Endothelial cell of umbilical vein (primary cell): ENCODE data around the gene GRM4. TPM values are rescaled to one million over a fixed set of nuclear protein-coding genes. Genes with fewer than 3 reads are reported as not detected.

Source experiments
- BruUV-seq: library from RNA; stranded (reverse); fragments of 400-500 nt; replicated peaks from 2 replicates; lab custom pipeline; 2021; lab: Mats Ljungman, UMichigan
- CTCF ChIA-PET: fragments of 300-600, 350-600 bp; sonication (Branson Sonifier 250); formaldehyde crosslinking; loops from one replicate; lab custom pipeline; 2021; ENCODE audit warnings: antibody characterized with exemption, inconsistent platforms; lab: Charles Lee
- POLR2A ChIA-PET: fragments of 300-600, 350-600 bp; sonication (Branson Sonifier 250); formaldehyde crosslinking; loops from one replicate; lab custom pipeline; 2021; ENCODE audit warnings: antibody characterized with exemption, inconsistent platforms; lab: Charles Lee
- DNase-seq: peaks from one replicate; pipeline ENCODE4 v3.0.0-alpha.2; 2011; ENCODE audit warnings: low read depth, low spot score
- FAIRE-seq: peaks from 2 replicates; lab custom pipeline; 2011; peaks lifted over from hg19 to GRCh38; lab: Jason Lieb, UNC
- H2AFZ ChIP-seq: 2 replicates; pipeline ENCODE4 v1.6.0; 2012; ENCODE audit warnings: low read depth, low read length, control low read depth, inconsistent platforms
- H3K27ac ChIP-seq: 2 replicates; pipeline ENCODE4 v1.5.1; 2011; ENCODE audit warnings: low read depth, mild to moderate bottlenecking, control low read depth, low read length, moderate library complexity; ENCODE audit not compliant: insufficient read depth
- H3K27me3 ChIP-seq, 2 experiments: 2 replicates each; pipeline versions ENCODE4 v1.6.0 to v1.6.1; 2011; ENCODE audit warnings: low read length in 2 of 2, mixed read lengths in 1 of 2; ENCODE audit not compliant: control insufficient read depth in 2 of 2, insufficient read depth in 2 of 2
- H3K36me3 ChIP-seq, 2 experiments: 2 replicates in 1 of 2; 3 replicates in 1 of 2; pipeline ENCODE4 v1.5.1; 2011; ENCODE audit warnings: low read length in 2 of 2, mild to moderate bottlenecking in 1 of 2, moderate library complexity in 1 of 2; ENCODE audit not compliant: control insufficient read depth in 2 of 2, insufficient read depth in 2 of 2; ENCODE audit errors: extremely low read depth in 1 of 2
- H3K4me1 ChIP-seq: 3 replicates; pipeline ENCODE4 v1.5.1; 2011; ENCODE audit warnings: mild to moderate bottlenecking, low read length; ENCODE audit not compliant: control insufficient read depth, insufficient read depth; ENCODE audit errors: extremely low read depth
- H3K4me2 ChIP-seq: 2 replicates; pipeline ENCODE4 v1.6.1; 2011; ENCODE audit warnings: low read length, control low read depth, mixed read lengths; ENCODE audit not compliant: insufficient read depth
- H3K4me3 ChIP-seq, 3 experiments: fragments of 200-600 bp in 1 of 3; sonication (generic), shearing (Covaris generic) in 1 of 3; replicated peaks in 1 of 3; 2 replicates each; pipeline ENCODE4 v1.5.1; 2011 to 2016; ENCODE audit warnings: control low read depth in 3 of 3, low read length in 3 of 3, mild to moderate bottlenecking in 2 of 3, inconsistent platforms in 1 of 3, low read depth in 1 of 3, moderate library complexity in 1 of 3; ENCODE audit not compliant: insufficient read depth in 1 of 3
- H3K79me2 ChIP-seq: 2 replicates; pipeline ENCODE4 v1.6.0; 2012; ENCODE audit warnings: low read length, inconsistent platforms; ENCODE audit not compliant: control insufficient read depth, insufficient read depth
- H3K9ac ChIP-seq: replicated peaks from 2 replicates; pipeline ENCODE3; 2011; ENCODE audit warnings: low read length, control low read depth; ENCODE audit not compliant: insufficient read depth; ENCODE audit errors: extremely low read depth
- H3K9me1 ChIP-seq: replicated peaks from 3 replicates; pipeline ENCODE4 v1.6.0; 2011; ENCODE audit warnings: mild to moderate bottlenecking, low read length; ENCODE audit not compliant: control insufficient read depth, insufficient read depth; ENCODE audit errors: extremely low read depth
- H3K9me3 ChIP-seq: replicated peaks from 2 replicates; pipeline ENCODE4 v1.5.1; 2012; ENCODE audit warnings: low read length, inconsistent platforms; ENCODE audit not compliant: control insufficient read depth, insufficient read depth
- H4K20me1 ChIP-seq: replicated peaks from 2 replicates; pipeline ENCODE3; 2011; ENCODE audit warnings: mild to moderate bottlenecking, low read length; ENCODE audit not compliant: control insufficient read depth, insufficient read depth; ENCODE audit errors: extremely low read depth
- EZH2 ChIP-seq: IDR thresholded peaks from 2 replicates; pipeline ENCODE4 v1.6.1; 2012; ENCODE audit warnings: borderline replicate concordance, low read depth, mild to moderate bottlenecking, moderate library complexity, low read length, inconsistent platforms; ENCODE audit not compliant: severe bottlenecking
- FOS ChIP-seq: IDR thresholded peaks from 2 replicates; pipeline ENCODE4 v1.6.1; 2011; ENCODE audit warnings: mild to moderate bottlenecking, low read length, moderate library complexity, borderline replicate concordance; ENCODE audit not compliant: insufficient read depth
- GATA2 ChIP-seq: IDR thresholded peaks from 2 replicates; pipeline ENCODE4 v1.7.0; 2011; ENCODE audit warnings: low read depth, mild to moderate bottlenecking, moderate library complexity, mixed read lengths, low read length; ENCODE audit not compliant: insufficient read length, insufficient read depth
- JUN ChIP-seq: IDR thresholded peaks from 2 replicates; pipeline ENCODE4 v1.6.1; 2011; ENCODE audit warnings: borderline replicate concordance, low read depth; ENCODE audit not compliant: insufficient read length, insufficient read depth
- MYC ChIP-seq: IDR thresholded peaks from one replicate; pipeline ENCODE4 v1.6.1; 2011; ENCODE audit warnings: mild to moderate bottlenecking, low read depth, low read length
- POLR2AphosphoS5 ChIP-seq: IDR thresholded peaks from 2 replicates; pipeline ENCODE4 v1.6.1; 2012; ENCODE audit warnings: low read depth, mild to moderate bottlenecking, control low read depth, low read length, moderate library complexity; ENCODE audit not compliant: insufficient read depth
- dilution Hi-C: fragments of 300-500 bp; cut with MboI; formaldehyde crosslinking; loops from one replicate; pipeline ENCODE4 v1.15.0; 2019; ENCODE audit warnings: low sequenced_read_pairs; ENCODE audit not compliant: extremely low pct_ligation_motif_present
- intact Hi-C: fragments of 100-400 bp; cut with micrococcal nuclease; formaldehyde crosslinking; loops from one replicate; pipeline ENCODE4 v1.10.0; 2022
- polyA plus RNA-seq, 4 experiments: library from polyadenylated mRNA; depleted of rRNA in 3 of 4; stranded (reverse) in 3 of 4; unstranded in 1 of 4; fragments of >200 nt; gene quantifications; 2 replicates each; pipeline versions ENCODE4 v1.2.1 to v1.2.3, GENCODE V29; 2011 to 2012; ENCODE audit warnings: missing spikeins in 1 of 4
- total RNA-seq: library from RNA; stranded (reverse); gene quantifications from 2 replicates; pipeline ENCODE4 v1.2.3, GENCODE V29; 2021
- TF ChIP-seq, protein P1 (sequence below), 2 donors: IDR thresholded peaks; 1 replicate in 1 of 2; 2 replicates in 1 of 2; pipeline ENCODE4 v1.5.1; 2011; ENCODE audit warnings: low read length in 2 of 2, mild to moderate bottlenecking in 2 of 2, moderate library complexity in 2 of 2, control low read depth in 1 of 2, inconsistent platforms in 1 of 2, low read depth in 1 of 2; ENCODE audit not compliant: insufficient read depth in 1 of 2; ENCODE audit errors: extremely low read depth in 1 of 2

GRM4 gene
- total and polyA plus RNA-seq, 2 donors (not counting 3 experiments of a cell fraction or from before 2014, with no cell fraction given), result 0.03 TPM; not detected in 1

DNA sequence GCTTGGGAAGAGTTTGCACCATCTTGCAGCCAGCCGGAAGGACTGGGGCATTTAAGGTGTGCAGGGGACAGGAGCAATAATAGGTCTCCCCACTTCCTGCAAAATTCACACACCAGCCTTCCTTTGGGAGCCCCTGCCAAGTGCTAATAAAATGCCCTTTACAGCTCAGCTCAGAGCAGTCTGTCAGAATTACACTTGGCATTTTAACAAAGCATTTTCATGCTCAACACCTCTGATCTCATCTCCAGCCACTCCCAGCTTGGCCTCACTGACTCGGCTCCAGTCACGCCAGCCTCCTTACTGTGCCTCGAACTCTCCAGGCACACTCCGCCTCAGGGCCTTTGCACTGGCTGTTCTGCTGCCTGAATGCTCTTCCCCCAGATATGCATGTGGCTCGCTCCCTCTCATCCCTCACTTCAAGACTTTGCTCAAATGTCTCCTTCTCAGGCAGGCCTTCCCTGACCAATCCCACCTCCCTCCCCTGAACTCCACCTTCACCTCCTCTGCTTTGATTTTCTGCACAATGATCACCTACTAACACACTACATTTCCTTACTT, 43.7 kb downstream of the GRM4 start:
- H3K4me2 ChIP-seq, result no peak overlapping the region
- no peak overlapping the region for H3K9ac ChIP-seq
- no peaks in the 10 kb centered on the region for H4K20me1 ChIP-seq
- no peaks in the 10 kb centered on the region for H3K27me3 ChIP-seq
- H3K4me3 ChIP-seq, result no peak overlapping the region
- BruUV-seq, result no TSS peak
- CTCF ChIA-PET, result interaction anchor here (2.1 kb wide), 1 partner anchor 47 kb away, joined by 5 read pairs; no protein-coding TSS in a partner anchor
- intact Hi-C loops, result no loop called here
- POLR2A ChIA-PET, result no interaction called here
- no peaks in the 10 kb centered on the region for H3K79me2 ChIP-seq
- H3K36me3 ChIP-seq, result no peaks in the 10 kb centered on the region
- FAIRE-seq (no peak), DNase-seq (no peak)
- TF ChIP-seq FOS (no peak), GATA2 (no peak), EZH2 (no peak), POLR2AphosphoS5 (no peak), JUN (no peak)
- dilution Hi-C loops, result no loop called here
- H2AFZ ChIP-seq, result no peak overlapping the region
- no peaks in the 10 kb centered on the region for H3K4me1 ChIP-seq
- no peaks in the 10 kb centered on the region for H3K9me3 ChIP-seq
- H3K27ac ChIP-seq, result no peak overlapping the region
- no peaks in the 10 kb centered on the region for H3K9me1 ChIP-seq

DNA sequence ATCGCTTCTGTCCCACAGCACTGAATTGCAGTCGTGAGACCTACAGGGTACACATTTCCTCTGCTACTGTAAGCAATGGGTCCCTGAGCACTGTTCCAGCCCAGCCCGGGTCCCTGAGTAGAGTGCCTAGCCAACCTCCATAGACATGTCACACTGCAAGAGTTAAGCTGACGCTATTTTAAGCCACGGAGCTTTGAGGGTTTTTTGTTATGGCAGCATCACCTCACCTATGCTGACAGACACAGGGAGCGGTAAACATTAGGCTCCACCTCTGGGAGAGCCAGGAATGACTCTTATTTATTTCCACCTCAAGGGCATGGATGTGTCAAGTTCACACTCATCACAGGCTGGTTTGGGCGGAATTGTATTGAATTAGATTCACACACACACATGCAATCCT, 45.1 kb downstream of the GRM4 start:
- ChIA-PET POLR2A (no interaction called here), CTCF (interaction anchor here (2.1 kb wide), 1 partner anchor 46 kb away, joined by 5 read pairs; no protein-coding TSS in a partner anchor)
- no peak overlapping the region for H3K9ac ChIP-seq
- no peak for DNase-seq
- H3K4me3 ChIP-seq, result no peak overlapping the region
- dilution Hi-C loops, result no loop called here
- no peaks in the 10 kb centered on the region for H3K4me1 ChIP-seq
- no peak overlapping the region for H2AFZ ChIP-seq
- no peak for FAIRE-seq
- H3K36me3 ChIP-seq, result no peaks in the 10 kb centered on the region
- no peak overlapping the region for H3K4me2 ChIP-seq
- H3K9me1 ChIP-seq, result no peaks in the 10 kb centered on the region
- no peaks in the 10 kb centered on the region for H3K27me3 ChIP-seq
- intact Hi-C loops, result no loop called here
- no peaks in the 10 kb centered on the region for H3K79me2 ChIP-seq
- no TSS peak for BruUV-seq
- TF ChIP-seq EZH2 (no peak), MYC (no peak)
- TF ChIP-seq, protein P1, sequence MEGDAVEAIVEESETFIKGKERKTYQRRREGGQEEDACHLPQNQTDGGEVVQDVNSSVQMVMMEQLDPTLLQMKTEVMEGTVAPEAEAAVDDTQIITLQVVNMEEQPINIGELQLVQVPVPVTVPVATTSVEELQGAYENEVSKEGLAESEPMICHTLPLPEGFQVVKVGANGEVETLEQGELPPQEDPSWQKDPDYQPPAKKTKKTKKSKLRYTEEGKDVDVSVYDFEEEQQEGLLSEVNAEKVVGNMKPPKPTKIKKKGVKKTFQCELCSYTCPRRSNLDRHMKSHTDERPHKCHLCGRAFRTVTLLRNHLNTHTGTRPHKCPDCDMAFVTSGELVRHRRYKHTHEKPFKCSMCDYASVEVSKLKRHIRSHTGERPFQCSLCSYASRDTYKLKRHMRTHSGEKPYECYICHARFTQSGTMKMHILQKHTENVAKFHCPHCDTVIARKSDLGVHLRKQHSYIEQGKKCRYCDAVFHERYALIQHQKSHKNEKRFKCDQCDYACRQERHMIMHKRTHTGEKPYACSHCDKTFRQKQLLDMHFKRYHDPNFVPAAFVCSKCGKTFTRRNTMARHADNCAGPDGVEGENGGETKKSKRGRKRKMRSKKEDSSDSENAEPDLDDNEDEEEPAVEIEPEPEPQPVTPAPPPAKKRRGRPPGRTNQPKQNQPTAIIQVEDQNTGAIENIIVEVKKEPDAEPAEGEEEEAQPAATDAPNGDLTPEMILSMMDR (IDR thresholded peaks at IDR 0.05; ENCODE audit: extremely low read depth in 1 of 2, insufficient read depth in 1 of 2, low read depth in 1 of 2, low read length in 2 of 2), result no peak
- no peaks in the 10 kb centered on the region for H3K9me3 ChIP-seq
- H4K20me1 ChIP-seq, result no peaks in the 10 kb centered on the region
- H3K27ac ChIP-seq, result no peak overlapping the region
